GM23338 (cell line): ENCODE data around the gene B4GALT7. TPM values are rescaled to one million over a fixed set of nuclear protein-coding genes. Genes with fewer than 3 reads are reported as not detected.

Source experiments
- ATAC-seq: fragments of 200-7000 bp; cut with Tn5 transposase; 3 replicates; pipeline ENCODE4 v1.9.1; 2020
- DNase-seq: peaks from one replicate; pipeline ENCODE4 v3.0.0-alpha.2; 2015; ENCODE audit warnings: low spot score
- H2AFZ ChIP-seq: fragments of 200-600 bp; sonication (generic); 2 replicates; pipeline ENCODE4 v1.8.0; 2016; ENCODE audit warnings: antibody characterized with exemption, mild to moderate bottlenecking, moderate library complexity
- H3F3A ChIP-seq: fragments of 200-600 bp; sonication (generic); replicated peaks from 2 replicates; pipeline ENCODE4 v1.8.0; 2017; ENCODE audit warnings: antibody characterized with exemption, mixed run types, low read depth
- H3K27ac ChIP-seq: fragments of 200-600 bp; sonication (generic); 2 replicates; pipeline ENCODE4 v1.6.1; 2016; ENCODE audit warnings: low read depth
- H3K27me3 ChIP-seq: fragments of 200-600 bp; sonication (generic); 2 replicates; pipeline ENCODE4 v1.8.0; 2016; ENCODE audit warnings: mild to moderate bottlenecking, mixed run types, moderate library complexity; ENCODE audit not compliant: insufficient read depth
- H3K36me3 ChIP-seq: fragments of 200-600 bp; sonication (generic); 2 replicates; pipeline ENCODE4 v1.8.0; 2016; ENCODE audit warnings: mild to moderate bottlenecking; ENCODE audit not compliant: insufficient read depth
- H3K4me1 ChIP-seq: fragments of 200-600 bp; sonication (generic); 2 replicates; pipeline ENCODE4 v1.8.0; 2016; ENCODE audit warnings: mild to moderate bottlenecking, moderate library complexity; ENCODE audit not compliant: insufficient read depth
- H3K4me2 ChIP-seq: fragments of 200-600 bp; sonication (generic); 2 replicates; pipeline ENCODE4 v1.7.1; 2017; ENCODE audit warnings: mixed run types
- H3K4me3 ChIP-seq: fragments of 200-600 bp; sonication (generic); 2 replicates; pipeline ENCODE4 v1.6.1; 2016; ENCODE audit warnings: mixed run types
- H3K79me2 ChIP-seq: fragments of 200-600 bp; sonication (generic); replicated peaks from 2 replicates; pipeline ENCODE4 v1.8.0; 2017; ENCODE audit warnings: mild to moderate bottlenecking; ENCODE audit not compliant: insufficient read depth
- H3K9me2 ChIP-seq: fragments of 200-600 bp; sonication (generic); 2 replicates; pipeline ENCODE4 v1.8.0; 2017; ENCODE audit not compliant: insufficient read depth
- H4K20me1 ChIP-seq: fragments of 200-600 bp; sonication (generic); replicated peaks from 2 replicates; pipeline ENCODE4 v1.8.0; 2017; ENCODE audit warnings: mild to moderate bottlenecking; ENCODE audit not compliant: insufficient read depth
- H3K27ac Mint-ChIP-seq: 2 replicates; pipeline ENCODE4 v1.8.0; 2020; ENCODE audit warnings: inconsistent platforms, mild to moderate bottlenecking, moderate library complexity, mixed read lengths
- H3K27me3 Mint-ChIP-seq: 3 replicates; pipeline ENCODE4 v1.8.0; 2022; ENCODE audit warnings: low read depth, mild to moderate bottlenecking, moderate library complexity, mixed read lengths, inconsistent platforms; ENCODE audit not compliant: insufficient read depth, poor library complexity
- H3K36me3 Mint-ChIP-seq: 3 replicates; pipeline ENCODE4 v1.8.0; 2021; ENCODE audit warnings: low read depth, mild to moderate bottlenecking, inconsistent platforms, moderate library complexity, mixed read lengths
- H3K4me1 Mint-ChIP-seq: 3 replicates; pipeline ENCODE4 v1.8.0; 2020; ENCODE audit warnings: mild to moderate bottlenecking, inconsistent platforms, mixed read lengths
- H3K4me3 Mint-ChIP-seq: 3 replicates; pipeline ENCODE4 v1.8.0; 2021; ENCODE audit warnings: moderate library complexity, mild to moderate bottlenecking, inconsistent platforms, mixed read lengths
- H3K9me3 Mint-ChIP-seq: 3 replicates; pipeline ENCODE4 v1.8.0; 2020; ENCODE audit warnings: moderate library complexity, mild to moderate bottlenecking, inconsistent platforms, mixed read lengths
- CREB1 ChIP-seq: fragments of 250-450 bp; sonication (Bioruptor Pico); IDR thresholded peaks from 2 replicates; pipeline ENCODE4 v1.5.0; 2020; ENCODE audit warnings: low read depth, mild to moderate bottlenecking, moderate library complexity
- EZH2 ChIP-seq: fragments of 200-600 bp; sonication (generic); IDR thresholded peaks from one replicate; pipeline ENCODE4 v1.8.0; 2017; ENCODE audit warnings: antibody characterized with exemption, mild to moderate bottlenecking, low read depth; ENCODE audit not compliant: unreplicated experiment
- EZH2phosphoT487 ChIP-seq: fragments of 200-600 bp; sonication (generic); IDR thresholded peaks from one replicate; pipeline ENCODE4 v1.8.1; 2018; ENCODE audit warnings: antibody characterized with exemption; ENCODE audit not compliant: unreplicated experiment
- JUNB ChIP-seq: IDR thresholded peaks from one replicate; pipeline ENCODE4 v1.6.1; 2016; ENCODE audit warnings: antibody characterized with exemption; ENCODE audit not compliant: unreplicated experiment
- NANOG ChIP-seq: IDR thresholded peaks from 2 replicates; pipeline ENCODE4 v1.6.1; 2016; ENCODE audit warnings: antibody characterized with exemption, borderline replicate concordance
- POLR2AphosphoS5 ChIP-seq: IDR thresholded peaks from 2 replicates; pipeline ENCODE4 v1.6.1; 2016; ENCODE audit warnings: antibody characterized with exemption, low read depth
- STAT1 ChIP-seq: IDR thresholded peaks from one replicate; pipeline ENCODE4 v1.6.1; 2016; ENCODE audit warnings: antibody characterized with exemption; ENCODE audit not compliant: unreplicated experiment
- ZNF114 ChIP-seq: fragments of 250-450 bp; sonication (Bioruptor Pico); IDR thresholded peaks from 2 replicates; pipeline ENCODE4 v1.5.0; 2020; ENCODE audit warnings: mild to moderate bottlenecking, moderate library complexity
- ZNF331 ChIP-seq: fragments of 250-450 bp; sonication (Bioruptor Pico); IDR thresholded peaks from 2 replicates; pipeline ENCODE4 v1.5.0; 2020; ENCODE audit warnings: low read depth, mild to moderate bottlenecking, moderate library complexity
- polyA plus RNA-seq: library from polyadenylated mRNA; unstranded; fragments of >200 nt; fragmentation: Nextera tagmentation; extraction: Ambion mirVana; gene quantifications from 2 replicates; pipeline ENCODE4 v1.2.1, GENCODE V29; 2016
- total RNA-seq: library from RNA; depleted of rRNA; stranded (reverse); fragments of >200 nt; shearing (Covaris generic); gene quantifications from 2 replicates; pipeline ENCODE4 v1.2.3, GENCODE V29; 2014
- TF ChIP-seq, protein P1 (sequence below): fragments of 250-450 bp; sonication (Bioruptor Pico); IDR thresholded peaks from 2 replicates; pipeline ENCODE4 v1.5.0; 2020; ENCODE audit warnings: mild to moderate bottlenecking, moderate library complexity
- TF ChIP-seq, protein P2 (sequence below): IDR thresholded peaks from one replicate; pipeline ENCODE4 v1.6.1; 2018; ENCODE audit warnings: antibody characterized with exemption; ENCODE audit not compliant: unreplicated experiment
- TF ChIP-seq, protein P3 (sequence below), 2 experiments: fragments of 200-600 bp in 1 of 2; sonication (generic) in 1 of 2; conservative IDR thresholded peaks; 2 replicates each; pipeline versions ENCODE4 v1.5.1 to v1.6.1; 2016 to 2017; ENCODE audit warnings: antibody characterized with exemption in 2 of 2, low read depth in 2 of 2, mild to moderate bottlenecking in 2 of 2, moderate library complexity in 1 of 2
- TF ChIP-seq, protein P4 (sequence below): IDR thresholded peaks from 2 replicates; pipeline ENCODE4 v1.6.1; 2016; ENCODE audit warnings: antibody characterized with exemption

Gene B4GALT7
- total and polyA plus RNA-seq, 2 experiments from 2014 or later = 10.0 to 23.3 TPM

DNA sequence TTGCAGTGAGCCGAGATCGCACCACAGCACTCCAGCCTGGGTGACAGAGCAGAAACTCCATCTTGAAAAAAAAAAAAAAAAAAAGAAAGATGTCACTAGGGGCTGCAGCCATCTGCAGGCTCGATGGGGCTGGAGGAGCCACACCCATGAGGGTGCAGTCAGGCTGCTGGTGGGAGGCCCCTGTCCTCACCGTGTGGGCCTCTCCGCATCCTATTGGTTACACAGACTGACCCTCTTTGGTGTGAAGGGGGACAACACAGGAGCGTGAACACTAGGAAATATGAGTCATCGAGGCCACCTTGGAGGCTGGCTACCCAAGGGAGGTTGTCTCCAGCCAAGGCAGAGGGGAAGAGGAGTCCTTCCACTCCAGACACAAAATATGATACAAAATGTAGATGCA, 31.6 kb upstream of the B4GALT7 start:
- Mint-ChIP-seq H3K36me3 (no peaks in the 10 kb centered on the region; the same call in 2 of the 3 replicates), H3K9me3 (peaks cover 3% of the 10 kb centered on the region; the same call in 1 of the 3 replicates), H3K4me1 (no peaks in the 10 kb centered on the region), H3K4me3 (no peak overlapping the region), H3K27me3 (peaks cover 8% of the 10 kb centered on the region), H3K27ac (no peak overlapping the region)
- peak; percentile 45; the same call in 1 of the 3 replicates for ATAC-seq
- H3K36me3 ChIP-seq = no peaks in the 10 kb centered on the region
- no peak overlapping the region for H2AFZ ChIP-seq
- no peaks in the 10 kb centered on the region for H4K20me1 ChIP-seq
- H3K4me1 ChIP-seq = no peaks in the 10 kb centered on the region
- H3K79me2 ChIP-seq = no peaks in the 10 kb centered on the region
- H3K4me3 ChIP-seq = no peak overlapping the region
- DNase-seq = no peak
- H3K4me2 ChIP-seq = no peak overlapping the region
- H3K27me3 ChIP-seq = no peaks in the 10 kb centered on the region
- no peak overlapping the region for H3K27ac ChIP-seq
- no peaks in the 10 kb centered on the region for H3F3A ChIP-seq
- no peaks in the 10 kb centered on the region for H3K9me2 ChIP-seq
- TF ChIP-seq EZH2 (no peak), JUNB (no peak), CREB1 (CRISPR knock-in tag) (no peak), ZNF331 (CRISPR knock-in tag) (no peak), POLR2AphosphoS5 (no peak), ZNF114 (CRISPR knock-in tag) (no peak), EZH2phosphoT487 (no peak), STAT1 (no peak), NANOG (no peak)
- TF ChIP-seq, protein P1, sequence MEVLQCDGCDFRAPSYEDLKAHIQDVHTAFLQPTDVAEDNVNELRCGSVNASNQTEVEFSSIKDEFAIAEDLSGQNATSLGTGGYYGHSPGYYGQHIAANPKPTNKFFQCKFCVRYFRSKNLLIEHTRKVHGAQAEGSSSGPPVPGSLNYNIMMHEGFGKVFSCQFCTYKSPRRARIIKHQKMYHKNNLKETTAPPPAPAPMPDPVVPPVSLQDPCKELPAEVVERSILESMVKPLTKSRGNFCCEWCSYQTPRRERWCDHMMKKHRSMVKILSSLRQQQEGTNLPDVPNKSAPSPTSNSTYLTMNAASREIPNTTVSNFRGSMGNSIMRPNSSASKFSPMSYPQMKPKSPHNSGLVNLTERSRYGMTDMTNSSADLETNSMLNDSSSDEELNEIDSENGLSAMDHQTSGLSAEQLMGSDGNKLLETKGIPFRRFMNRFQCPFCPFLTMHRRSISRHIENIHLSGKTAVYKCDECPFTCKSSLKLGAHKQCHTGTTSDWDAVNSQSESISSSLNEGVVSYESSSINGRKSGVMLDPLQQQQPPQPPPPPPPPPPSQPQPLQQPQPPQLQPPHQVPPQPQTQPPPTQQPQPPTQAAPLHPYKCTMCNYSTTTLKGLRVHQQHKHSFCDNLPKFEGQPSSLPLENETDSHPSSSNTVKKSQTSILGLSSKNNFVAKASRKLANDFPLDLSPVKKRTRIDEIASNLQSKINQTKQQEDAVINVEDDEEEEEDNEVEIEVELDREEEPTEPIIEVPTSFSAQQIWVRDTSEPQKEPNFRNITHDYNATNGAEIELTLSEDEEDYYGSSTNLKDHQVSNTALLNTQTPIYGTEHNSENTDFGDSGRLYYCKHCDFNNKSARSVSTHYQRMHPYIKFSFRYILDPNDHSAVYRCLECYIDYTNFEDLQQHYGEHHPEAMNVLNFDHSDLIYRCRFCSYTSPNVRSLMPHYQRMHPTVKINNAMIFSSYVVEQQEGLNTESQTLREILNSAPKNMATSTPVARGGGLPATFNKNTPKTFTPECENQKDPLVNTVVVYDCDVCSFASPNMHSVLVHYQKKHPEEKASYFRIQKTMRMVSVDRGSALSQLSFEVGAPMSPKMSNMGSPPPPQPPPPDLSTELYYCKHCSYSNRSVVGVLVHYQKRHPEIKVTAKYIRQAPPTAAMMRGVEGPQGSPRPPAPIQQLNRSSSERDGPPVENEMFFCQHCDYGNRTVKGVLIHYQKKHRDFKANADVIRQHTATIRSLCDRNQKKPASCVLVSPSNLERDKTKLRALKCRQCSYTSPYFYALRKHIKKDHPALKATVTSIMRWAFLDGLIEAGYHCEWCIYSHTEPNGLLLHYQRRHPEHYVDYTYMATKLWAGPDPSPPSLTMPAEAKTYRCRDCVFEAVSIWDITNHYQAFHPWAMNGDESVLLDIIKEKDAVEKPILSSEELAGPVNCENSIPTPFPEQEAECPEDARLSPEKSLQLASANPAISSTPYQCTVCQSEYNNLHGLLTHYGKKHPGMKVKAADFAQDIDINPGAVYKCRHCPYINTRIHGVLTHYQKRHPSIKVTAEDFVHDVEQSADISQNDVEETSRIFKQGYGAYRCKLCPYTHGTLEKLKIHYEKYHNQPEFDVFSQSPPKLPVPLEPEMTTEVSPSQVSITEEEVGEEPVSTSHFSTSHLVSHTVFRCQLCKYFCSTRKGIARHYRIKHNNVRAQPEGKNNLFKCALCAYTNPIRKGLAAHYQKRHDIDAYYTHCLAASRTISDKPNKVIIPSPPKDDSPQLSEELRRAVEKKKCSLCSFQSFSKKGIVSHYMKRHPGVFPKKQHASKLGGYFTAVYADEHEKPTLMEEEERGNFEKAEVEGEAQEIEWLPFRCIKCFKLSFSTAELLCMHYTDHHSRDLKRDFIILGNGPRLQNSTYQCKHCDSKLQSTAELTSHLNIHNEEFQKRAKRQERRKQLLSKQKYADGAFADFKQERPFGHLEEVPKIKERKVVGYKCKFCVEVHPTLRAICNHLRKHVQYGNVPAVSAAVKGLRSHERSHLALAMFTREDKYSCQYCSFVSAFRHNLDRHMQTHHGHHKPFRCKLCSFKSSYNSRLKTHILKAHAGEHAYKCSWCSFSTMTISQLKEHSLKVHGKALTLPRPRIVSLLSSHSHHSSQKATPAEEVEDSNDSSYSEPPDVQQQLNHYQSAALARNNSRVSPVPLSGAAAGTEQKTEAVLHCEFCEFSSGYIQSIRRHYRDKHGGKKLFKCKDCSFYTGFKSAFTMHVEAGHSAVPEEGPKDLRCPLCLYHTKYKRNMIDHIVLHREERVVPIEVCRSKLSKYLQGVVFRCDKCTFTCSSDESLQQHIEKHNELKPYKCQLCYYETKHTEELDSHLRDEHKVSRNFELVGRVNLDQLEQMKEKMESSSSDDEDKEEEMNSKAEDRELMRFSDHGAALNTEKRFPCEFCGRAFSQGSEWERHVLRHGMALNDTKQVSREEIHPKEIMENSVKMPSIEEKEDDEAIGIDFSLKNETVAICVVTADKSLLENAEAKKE (CRISPR knock-in tag) = no peak
- TF ChIP-seq, protein P2, sequence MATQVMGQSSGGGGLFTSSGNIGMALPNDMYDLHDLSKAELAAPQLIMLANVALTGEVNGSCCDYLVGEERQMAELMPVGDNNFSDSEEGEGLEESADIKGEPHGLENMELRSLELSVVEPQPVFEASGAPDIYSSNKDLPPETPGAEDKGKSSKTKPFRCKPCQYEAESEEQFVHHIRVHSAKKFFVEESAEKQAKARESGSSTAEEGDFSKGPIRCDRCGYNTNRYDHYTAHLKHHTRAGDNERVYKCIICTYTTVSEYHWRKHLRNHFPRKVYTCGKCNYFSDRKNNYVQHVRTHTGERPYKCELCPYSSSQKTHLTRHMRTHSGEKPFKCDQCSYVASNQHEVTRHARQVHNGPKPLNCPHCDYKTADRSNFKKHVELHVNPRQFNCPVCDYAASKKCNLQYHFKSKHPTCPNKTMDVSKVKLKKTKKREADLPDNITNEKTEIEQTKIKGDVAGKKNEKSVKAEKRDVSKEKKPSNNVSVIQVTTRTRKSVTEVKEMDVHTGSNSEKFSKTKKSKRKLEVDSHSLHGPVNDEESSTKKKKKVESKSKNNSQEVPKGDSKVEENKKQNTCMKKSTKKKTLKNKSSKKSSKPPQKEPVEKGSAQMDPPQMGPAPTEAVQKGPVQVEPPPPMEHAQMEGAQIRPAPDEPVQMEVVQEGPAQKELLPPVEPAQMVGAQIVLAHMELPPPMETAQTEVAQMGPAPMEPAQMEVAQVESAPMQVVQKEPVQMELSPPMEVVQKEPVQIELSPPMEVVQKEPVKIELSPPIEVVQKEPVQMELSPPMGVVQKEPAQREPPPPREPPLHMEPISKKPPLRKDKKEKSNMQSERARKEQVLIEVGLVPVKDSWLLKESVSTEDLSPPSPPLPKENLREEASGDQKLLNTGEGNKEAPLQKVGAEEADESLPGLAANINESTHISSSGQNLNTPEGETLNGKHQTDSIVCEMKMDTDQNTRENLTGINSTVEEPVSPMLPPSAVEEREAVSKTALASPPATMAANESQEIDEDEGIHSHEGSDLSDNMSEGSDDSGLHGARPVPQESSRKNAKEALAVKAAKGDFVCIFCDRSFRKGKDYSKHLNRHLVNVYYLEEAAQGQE = no peak
- TF ChIP-seq, protein P3, sequence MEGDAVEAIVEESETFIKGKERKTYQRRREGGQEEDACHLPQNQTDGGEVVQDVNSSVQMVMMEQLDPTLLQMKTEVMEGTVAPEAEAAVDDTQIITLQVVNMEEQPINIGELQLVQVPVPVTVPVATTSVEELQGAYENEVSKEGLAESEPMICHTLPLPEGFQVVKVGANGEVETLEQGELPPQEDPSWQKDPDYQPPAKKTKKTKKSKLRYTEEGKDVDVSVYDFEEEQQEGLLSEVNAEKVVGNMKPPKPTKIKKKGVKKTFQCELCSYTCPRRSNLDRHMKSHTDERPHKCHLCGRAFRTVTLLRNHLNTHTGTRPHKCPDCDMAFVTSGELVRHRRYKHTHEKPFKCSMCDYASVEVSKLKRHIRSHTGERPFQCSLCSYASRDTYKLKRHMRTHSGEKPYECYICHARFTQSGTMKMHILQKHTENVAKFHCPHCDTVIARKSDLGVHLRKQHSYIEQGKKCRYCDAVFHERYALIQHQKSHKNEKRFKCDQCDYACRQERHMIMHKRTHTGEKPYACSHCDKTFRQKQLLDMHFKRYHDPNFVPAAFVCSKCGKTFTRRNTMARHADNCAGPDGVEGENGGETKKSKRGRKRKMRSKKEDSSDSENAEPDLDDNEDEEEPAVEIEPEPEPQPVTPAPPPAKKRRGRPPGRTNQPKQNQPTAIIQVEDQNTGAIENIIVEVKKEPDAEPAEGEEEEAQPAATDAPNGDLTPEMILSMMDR (conservative IDR thresholded peaks at IDR 0.05; ENCODE audit: low read depth in 2 of 2) = no peak
- TF ChIP-seq, protein P4, sequence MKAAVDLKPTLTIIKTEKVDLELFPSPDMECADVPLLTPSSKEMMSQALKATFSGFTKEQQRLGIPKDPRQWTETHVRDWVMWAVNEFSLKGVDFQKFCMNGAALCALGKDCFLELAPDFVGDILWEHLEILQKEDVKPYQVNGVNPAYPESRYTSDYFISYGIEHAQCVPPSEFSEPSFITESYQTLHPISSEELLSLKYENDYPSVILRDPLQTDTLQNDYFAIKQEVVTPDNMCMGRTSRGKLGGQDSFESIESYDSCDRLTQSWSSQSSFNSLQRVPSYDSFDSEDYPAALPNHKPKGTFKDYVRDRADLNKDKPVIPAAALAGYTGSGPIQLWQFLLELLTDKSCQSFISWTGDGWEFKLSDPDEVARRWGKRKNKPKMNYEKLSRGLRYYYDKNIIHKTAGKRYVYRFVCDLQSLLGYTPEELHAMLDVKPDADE = no peak
